Activated CD4-positive, CD25-positive, alpha-beta regulatory T cell treated with anti-CD3 and anti-CD28 coated beads, Interleukin-2, amount 50 U/mL, for 24 hours (primary cell): ENCODE results near the gene FAM78B.

Experiments
- ATAC-seq, 2 donors: fragments of 150-1000 bp; cut with Tn5 transposase; one replicate each; pipeline ENCODE4 v1.10.0; 2021; ENCODE audit warnings: mild to moderate bottlenecking in 1 of 2, moderate library complexity in 1 of 2

The FAM78B gene

DNA sequence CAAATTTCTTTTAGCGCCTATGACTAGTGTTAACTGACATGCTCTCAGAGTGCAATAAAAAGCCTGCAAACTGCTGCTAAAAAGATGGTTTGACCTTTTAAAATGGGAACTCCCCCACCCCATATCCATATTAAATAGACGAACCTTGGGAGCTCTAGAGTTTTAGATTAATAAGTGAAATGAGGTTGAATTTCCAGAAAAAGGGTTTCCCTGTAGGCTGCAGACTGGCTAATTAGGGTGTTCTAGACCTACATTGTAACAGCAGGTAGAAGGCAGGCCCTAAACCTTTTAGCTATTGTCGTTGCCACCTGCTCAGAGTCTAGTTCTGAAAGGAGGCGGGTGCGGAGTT is 2.2 kb downstream of the FAM78B start:
- no peak for ATAC-seq

DNA sequence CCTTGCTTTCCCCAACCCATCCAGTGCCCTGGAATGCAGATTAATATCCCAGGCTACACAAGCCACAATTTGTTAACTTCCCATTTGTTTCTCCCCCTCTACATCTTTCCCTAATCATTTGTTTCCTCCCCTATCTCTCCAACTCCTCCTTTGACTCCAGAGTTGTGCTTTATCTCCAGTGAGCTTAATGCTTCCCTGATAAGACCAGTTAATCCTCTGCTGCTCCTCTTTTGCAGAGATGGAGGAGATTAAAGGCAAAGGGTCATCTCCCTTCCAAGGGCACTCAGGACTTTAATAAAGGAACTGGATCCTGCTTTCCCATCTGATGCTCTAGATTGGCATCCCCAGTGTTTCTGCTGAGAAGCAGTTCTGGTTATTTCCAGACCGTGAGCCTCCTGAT is 7.1 kb downstream of the FAM78B start:
- ATAC-seq: no peak

DNA sequence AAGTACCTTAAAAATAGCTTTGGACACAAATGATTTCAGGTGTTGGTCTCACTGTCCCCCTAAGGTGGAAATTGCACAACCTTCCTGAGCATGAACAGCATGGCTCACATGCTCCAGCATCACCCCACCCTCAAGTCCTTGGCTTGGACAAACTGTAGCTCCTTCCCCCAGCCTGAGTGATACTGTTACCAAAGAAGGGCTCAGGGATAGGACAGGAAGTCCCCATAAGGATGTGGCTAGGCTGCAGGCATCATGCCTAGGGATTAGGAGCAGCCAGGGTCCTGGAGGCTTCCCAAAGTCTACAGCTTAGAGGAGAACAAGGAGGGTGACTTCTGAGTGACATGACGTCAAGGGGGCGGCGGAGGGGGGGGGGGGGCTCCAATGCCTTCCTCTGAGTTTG is 10.1 kb downstream of the FAM78B start:
- ATAC-seq: no peak

DNA sequence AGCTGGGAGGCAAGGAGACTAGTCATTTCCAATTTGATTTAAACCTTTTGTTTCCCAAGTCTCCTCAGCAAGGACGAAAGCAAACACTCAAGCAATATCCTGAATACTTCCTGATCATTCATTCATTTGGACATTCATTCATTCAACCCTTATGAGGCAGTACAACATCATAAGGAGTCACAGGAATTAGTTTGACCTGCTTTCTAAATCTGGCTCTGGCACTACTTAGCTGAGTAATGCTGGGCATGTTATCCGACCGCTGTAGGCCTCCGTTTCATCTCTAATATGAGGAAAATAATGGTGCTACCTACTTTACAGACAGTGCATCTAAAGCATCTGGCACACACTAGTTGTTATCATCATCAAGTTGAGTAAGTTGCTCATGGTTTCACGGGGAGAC is 11.7 kb downstream of the FAM78B start:
- no peak for ATAC-seq

DNA sequence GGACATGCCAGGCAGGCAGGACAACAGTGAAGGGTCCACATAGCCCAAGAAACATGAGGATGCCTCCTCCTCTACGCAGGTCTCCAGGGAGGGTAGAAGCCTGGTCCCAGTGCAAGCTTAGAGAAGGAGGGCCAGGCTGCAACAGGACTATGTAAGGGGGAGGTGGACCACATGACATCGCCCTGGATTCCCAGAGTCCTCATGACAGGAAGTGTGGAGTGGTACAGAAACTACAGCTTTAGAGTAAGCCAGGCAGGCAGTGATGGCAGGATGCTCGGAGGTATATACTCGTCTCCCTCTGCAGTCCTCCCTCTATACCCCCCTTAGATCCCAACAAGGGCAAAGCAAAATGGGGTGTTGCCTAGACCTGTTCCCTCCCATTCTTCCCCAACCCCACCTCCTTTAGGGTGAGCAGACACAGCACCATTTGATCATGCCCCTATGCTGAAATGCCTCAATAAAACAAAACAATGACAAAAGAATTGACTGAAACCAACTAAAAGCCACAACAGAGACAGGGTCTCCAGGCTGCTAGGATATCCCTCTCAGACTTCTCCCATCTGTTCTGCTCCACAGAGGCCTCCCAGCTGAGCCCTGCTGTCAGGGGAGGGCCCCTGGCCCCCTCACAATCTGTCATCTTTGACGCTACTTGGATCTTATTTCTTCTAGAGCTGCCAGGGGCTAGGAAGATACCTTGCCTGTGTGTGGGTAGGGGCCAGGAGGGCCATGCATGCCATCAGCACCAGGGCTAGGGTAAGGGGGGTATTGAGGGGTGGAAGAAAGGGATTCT is 13.1 kb downstream of the FAM78B start:
- ATAC-seq: no peak

DNA sequence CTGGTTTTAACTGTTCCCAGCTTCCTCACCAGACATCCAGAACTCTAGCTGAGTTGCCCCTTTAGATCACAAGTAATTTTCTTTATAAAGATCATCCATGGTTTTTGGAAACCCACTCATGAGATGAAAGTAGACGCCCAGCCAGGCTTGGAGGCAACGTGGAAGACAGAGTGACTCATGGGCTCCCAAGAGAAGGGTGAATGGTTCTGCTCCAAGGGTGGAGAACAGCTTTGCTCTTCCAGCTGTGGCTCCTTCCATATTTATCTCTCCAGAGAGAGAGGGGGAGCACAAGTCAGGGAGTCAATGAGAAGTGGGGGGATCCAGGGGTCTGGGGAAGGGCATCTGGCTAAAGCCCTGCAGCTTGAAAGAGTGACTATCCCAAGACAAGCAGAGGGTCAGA is 13.8 kb downstream of the FAM78B start:
- ATAC-seq: no peak

DNA sequence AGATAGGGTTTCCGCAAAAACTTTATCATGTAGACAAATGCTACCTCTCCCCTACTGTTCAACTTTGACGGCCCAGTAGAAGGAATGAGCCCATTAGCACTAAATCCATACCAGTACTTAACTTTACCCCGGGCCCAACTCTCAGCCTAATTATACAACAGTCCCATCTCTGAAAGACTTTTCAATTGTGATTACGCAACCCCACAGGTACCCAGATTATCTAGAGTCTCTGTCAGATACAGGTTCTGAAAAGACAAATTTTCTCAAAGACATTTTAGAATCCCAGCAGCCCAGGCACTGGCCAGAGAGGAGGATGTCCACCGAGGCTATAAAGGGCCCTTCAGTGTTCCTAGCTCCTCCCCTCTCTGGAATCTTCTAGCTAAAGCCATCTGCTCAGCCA is 15.0 kb downstream of the FAM78B start:
- ATAC-seq: no peak

DNA sequence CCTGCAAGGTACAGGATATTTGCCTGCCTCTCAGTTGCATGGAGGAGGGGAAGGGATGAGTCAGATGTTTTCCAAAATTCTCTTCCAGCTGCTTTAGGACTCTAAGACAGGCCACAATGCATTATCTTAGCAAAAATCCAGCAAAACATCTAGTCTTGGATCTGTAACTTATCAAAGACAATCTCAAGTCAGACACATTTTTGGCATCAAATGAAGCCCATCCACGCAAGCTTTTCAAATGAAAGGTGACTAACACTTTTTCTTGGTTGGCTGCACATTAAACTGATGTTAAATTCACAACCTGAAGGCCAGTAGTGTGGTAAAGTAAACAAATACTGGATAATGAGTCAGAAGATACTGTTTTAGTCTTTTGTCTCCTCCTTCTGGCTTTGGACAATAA is 21.3 kb downstream of the FAM78B start:
- ATAC-seq: no peak

DNA sequence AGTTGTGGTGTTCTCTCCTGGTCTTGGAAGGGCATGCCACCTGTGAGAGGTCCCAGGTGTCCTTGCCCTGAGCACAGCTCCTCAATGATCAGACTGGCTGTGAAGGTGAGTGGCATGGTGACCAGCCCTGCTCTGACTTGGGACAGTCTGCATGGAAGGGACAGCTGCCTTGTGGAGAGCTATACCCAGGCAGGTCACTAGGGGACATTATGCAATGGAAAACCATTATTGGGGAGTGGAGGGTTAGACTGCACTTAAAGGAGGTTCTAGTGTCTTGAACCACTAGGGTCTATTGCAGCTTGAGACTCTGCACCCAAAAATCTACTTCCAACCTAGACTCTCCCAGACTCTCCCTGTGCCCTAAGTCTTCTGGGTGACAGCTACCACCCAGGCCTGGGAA is 24.8 kb downstream of the FAM78B start:
- ATAC-seq: no peak

DNA sequence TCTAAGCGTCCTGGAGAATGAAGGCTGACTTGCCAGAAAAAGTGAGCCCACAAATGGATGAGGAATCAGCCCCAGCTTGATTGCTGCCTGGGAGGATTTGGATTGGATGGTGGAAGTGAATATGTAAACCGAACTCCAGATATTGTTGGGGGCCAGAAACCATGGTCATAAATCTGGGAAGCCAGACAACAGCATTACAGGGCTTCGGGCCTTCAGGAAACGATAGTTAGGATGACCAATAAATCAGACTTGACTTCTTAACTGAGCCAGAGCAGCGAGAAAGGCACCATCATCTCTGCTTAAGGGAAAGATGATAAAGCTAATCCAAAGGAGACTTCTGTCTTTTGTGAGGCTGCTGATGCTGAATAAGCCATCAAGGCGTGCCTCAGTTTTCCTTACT is 26.6 kb downstream of the FAM78B start:
- ATAC-seq: no peak

DNA sequence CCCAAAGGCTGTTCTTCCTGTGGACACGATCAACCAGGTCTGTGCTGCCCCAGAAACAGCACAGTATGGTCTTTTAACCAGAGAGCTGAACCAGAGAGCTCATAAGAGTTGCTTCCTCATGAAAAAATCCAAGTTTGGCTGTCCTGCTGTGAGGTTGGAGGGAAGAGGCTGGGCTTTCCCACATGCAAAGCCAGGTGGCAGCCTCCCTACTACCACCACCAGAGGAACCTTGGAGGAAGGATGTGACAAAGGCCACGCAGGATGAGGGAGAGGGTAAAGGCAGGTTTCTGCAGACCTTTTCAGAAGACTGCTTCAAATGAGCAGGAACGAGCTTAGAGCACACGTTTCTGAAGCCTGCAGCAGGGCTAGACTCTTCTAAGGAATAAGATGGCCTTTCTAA is 27.1 kb downstream of the FAM78B start:
- ATAC-seq: no peak

DNA sequence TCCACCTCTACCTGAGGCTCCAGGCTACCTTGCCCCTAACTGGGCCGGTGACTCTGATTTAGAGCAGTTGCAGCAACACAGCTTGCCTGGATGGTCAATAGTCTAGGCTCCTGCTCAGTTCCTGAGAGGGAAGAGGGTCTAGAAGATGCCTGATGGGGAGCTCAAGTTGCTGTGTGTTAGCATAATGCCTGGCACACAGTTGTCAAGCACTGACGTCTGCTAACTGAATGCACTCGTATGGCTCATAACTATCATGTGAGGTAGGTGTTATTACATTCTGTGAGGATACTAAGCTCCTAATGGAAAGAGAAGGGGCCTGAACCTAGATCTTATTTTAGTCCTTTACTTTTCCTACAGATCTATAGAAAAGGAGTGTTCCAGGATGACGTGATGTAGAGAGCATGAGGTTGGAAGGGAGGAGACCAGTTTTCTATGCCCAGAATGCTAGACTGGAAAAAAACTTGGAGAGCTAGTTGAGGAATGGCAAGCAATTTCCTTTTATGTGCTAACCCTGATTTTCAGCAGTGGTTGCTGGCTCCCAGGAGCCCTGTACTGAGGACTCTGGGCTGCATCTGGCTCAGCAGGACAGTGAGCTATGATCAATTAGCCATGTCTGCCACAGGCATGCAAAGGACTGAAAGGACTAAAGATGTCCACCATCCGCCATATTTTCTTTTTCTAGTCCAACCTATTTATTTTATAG is 30.0 kb downstream of the FAM78B start:
- no peak for ATAC-seq

DNA sequence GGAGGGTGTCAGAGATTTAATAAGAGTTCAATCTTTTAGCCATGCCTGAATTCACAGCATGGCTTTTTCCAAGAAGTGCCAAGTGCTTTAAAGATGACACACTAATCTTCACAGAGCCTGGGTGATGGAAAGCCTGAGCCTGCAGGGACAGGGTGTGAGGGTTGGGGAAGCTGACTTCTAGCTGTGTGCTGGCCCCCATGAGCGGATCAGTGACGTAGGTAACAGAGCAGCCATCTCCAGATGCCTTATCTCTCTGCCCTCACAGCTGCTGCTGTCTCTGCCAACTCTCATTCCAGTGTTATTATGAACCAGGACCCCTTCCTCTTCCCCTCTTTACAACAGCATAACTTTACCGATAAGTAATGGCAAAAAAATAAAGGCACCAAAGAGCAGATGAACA is 30.6 kb downstream of the FAM78B start:
- no peak for ATAC-seq

DNA sequence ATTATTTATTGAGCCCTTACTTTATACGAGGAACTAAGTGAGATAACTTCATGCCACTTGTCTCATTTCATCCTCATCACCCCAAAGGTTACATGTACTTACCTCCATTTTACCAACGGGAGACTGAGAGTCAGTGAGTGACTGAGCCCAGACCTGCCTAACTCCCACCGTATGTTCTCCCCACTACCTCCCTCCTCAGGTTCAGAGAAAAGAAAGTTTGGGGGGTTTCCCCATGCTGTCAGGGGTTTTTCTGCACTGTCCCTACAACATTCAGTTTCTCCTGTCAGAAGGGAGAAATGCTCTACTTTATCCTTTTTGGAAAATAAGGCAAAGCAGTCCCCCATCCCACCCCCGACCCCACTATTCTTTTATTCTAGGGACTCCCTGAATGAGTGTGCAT is 32.9 kb downstream of the FAM78B start:
- no peak for ATAC-seq

DNA sequence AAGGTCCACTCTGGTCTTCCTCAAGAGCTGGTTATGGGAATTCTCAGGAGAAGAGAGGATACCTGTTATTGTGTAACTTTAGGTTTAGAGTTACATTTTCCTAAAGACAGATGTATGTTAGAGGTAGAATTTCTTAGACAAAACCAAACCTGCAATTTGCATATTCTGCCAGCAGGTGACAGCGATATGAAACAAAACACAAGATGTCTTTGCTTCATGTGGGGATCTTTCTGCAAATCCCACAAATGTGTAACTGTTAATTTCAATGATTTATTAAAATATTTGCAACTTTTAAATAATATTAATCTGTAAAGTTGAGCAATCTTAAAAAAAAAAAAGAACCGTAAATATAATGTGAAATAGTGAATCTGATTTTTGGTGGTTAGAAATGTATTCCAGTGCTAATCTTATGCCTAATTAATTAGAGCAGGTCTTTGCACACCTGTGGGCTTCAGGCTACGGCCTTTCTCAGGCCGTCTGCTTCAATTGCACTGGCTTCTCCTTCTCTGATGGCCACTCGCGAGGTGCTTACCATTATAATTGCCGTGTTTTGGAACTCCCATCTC is 33.4 kb downstream of the FAM78B start:
- ATAC-seq: no peak

DNA sequence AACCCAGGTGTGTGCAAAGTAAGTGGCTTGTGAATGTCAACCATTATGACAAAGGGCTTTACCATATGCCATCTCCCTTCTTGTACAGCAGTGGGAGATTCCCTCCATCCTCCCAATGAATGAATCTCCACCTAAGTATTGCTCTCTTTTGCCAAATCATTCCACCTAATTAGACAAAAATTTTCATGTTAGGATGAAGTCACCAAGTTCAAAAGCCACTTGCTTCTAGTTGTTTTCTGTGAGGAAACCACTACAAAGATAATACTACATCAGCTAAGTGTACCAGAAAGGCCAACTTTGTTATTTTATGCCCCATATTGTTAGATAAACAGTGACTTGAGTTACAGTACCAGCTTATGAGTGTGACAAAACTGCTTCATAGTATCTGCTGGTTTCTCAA is 34.3 kb downstream of the FAM78B start:
- ATAC-seq: no peak

DNA sequence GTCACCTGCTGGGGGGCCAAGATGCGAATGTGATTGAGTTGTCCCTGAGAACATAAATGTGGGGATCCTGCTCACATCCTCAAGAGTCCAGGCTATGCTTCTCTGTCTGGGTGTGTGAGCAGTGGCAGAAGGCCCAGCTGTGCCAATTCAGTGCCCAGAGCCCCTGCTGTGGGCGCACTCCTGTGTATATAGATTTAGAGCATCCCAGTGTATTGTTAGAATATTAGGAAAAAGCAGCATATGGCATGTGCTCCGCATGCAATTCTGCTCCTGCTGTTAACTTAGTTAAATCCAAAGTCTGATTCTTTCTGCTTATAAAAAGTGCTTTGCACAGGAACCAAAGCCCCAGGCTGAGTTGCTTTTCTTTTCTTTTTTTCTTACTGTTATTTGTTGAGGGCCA is 37.8 kb downstream of the FAM78B start:
- ATAC-seq: no peak

DNA sequence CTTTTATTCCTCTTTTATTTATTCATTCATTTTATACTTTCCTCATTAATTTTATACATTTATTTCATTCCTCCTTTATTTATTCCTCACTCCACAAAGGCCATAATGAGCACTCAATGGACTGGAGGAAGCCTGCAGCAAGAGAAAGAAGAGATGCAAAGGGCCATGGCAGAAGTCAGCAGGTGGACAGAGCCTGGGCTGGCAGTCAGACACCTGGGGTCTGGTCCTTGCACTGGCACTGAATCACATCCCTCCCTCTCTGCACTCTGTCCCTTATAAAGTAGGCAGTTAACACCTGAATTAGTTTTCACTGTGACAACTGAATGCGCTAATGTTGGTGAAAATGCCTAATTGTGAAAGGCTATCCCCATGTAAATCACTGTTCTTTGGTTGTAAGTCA is 38.6 kb downstream of the FAM78B start:
- ATAC-seq: no peak

DNA sequence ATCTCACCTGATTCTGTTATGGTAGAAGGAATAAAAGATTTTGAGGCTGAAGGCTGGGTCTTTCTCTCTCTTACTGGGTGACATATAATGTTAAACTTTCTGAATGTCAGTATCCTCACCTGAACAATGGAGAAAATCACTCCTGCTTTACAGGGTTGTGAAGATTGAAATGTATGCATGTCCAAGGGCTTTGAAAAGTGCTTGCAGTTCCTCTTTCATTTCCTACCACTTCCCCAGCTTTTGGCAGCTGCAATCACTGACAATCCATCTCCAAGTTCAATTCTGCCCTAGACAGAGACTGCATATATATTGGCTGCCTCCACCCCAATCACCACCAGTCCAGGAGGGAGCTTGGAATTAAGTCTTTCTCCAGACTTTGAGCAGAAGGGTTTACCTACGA is 39.8 kb downstream of the FAM78B start:
- no peak for ATAC-seq

DNA sequence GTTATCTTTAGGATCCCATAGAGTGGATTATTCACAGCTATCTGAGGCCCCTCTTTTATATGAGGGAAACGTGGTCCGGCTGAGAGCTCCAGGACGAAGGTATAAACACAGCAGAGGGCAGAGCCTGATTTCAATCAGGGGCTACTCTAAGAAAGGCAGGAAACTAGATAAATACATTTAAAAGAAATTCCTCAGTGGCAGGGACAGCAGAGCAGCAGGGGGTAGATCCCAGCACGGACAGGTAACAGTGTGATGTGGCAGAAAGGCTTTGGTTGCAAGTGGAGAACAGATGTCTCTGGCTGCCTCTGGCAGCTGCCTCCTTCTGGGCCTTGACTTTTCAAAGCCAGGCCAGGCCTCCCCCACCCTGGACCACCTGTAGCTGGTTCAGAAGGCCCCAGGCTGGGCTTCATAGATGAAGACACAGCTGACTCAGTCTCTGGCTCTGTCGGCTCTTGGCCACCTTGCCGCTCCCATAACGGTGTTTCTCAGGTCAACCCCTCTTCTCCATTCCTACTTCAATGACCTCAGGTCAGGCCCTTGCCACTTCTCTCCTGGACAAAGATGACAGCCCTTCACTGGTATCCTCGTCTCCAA is 43.8 kb downstream of the FAM78B start:
- no peak for ATAC-seq

DNA sequence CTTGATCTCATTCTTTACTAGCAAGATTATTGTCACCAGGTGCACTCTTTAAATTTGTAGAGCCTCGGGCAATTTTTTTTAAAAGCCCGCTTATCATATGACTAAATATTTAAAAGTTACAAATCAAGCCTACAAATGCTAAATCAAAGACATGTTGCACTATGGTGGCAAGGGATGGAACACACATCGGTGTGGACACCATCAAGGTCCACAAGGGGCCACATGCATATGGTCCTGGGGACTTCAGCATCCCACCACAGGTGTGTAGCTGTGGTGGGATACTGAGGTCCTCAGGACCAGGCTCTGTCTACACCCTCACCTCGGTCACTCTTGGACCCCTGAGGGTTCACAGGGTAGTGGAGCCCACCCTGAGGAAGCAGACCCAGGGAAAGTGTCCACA is 45.8 kb downstream of the FAM78B start:
- ATAC-seq: no peak

DNA sequence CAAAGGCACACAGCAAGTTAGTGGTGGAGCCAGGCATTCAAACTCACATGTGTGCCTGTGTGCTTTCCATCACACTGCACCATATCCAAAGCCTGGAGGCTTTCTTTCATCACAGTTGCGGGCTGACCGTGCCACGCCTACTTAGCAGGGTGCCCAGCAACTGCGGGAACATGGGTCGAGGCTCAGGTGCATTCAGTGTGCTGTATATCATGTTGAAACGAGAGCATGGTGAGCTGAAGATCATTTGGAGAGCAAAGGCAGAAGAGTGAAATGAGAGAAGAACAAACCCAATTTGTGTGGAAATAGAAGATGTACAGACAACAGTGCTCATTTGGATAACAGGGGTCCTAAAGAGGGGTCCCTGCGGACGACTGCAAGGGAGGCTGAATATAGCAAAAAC is 46.5 kb downstream of the FAM78B start:
- no peak for ATAC-seq

DNA sequence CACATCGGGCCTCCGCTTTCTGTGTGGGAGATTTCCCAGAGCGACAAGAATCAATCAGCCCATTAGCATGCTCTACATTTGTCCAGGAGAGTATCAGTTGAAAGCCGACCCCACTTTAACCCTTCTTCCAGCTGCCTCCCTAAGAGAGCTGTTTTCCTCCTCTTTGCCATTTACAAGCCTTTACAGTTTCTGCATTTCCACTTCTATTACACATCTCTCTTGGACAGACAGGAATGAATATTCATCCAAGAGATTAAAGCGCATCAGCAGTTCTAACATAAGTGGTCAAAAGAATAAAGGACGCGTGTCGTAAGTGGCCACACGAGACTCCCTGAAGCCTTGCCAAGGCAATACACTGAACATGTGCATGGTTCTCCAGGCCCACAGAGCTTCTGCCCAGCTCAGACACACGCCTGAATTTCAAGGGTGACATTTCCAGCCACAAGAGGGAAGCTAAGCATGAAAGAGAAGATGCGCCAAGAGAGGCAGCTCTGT is 47.3 kb downstream of the FAM78B start:
- ATAC-seq: no peak

DNA sequence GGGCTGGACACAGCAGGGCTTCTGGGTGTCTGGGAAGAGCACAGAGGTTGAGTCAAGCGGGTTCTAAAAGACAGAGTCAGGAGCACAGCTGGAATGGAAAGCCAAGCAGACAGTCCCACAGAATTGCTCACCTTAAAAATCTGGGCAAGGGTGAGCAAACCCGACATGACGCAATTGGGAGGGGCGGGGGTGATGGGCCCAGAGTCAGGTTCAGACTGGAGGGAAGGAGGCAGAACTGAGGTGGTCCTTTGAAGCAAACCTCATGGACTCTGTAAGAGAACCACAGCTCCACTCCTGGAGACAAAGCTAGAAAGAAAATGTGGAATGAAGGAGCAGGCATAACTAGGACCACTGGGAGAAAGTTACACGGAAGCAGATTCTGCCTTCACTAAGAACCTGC is 49.0 kb downstream of the FAM78B start:
- no peak for ATAC-seq
